Activated CD4-positive, alpha-beta T cell treated with anti-CD3 and anti-CD28 coated beads, Interleukin-2, amount 10 ng/mL, durations not matched to agents 24 days and 14 days (primary cell): Measurements from ENCODE around the gene PLSCR3. TPM values are rescaled to one million over a fixed set of nuclear protein-coding genes. Genes with fewer than 3 reads are reported as not detected.

Experiments used
- DNase-seq: peaks from one replicate; pipeline ENCODE4 v3.0.0; 2022
- H3K27ac Mint-ChIP-seq: one replicate; pipeline ENCODE4 v1.8.0; 2022; ENCODE audit warnings: mild to moderate bottlenecking, mixed read lengths
- H3K27me3 Mint-ChIP-seq: one replicate; pipeline ENCODE4 v1.8.0; 2022; ENCODE audit warnings: mixed read lengths
- H3K36me3 Mint-ChIP-seq: one replicate; pipeline ENCODE4 v1.8.0; 2022; ENCODE audit warnings: low read depth, mild to moderate bottlenecking, mixed read lengths
- H3K4me1 Mint-ChIP-seq: one replicate; pipeline ENCODE4 v1.8.0; 2021; ENCODE audit warnings: mixed read lengths
- H3K4me3 Mint-ChIP-seq: one replicate; pipeline ENCODE4 v1.8.0; 2022; ENCODE audit warnings: mild to moderate bottlenecking, moderate library complexity, mixed read lengths
- H3K9me3 Mint-ChIP-seq: one replicate; pipeline ENCODE4 v1.8.0; 2021; ENCODE audit warnings: mixed read lengths
- intact Hi-C: fragments of 100-400 bp; cut with micrococcal nuclease; formaldehyde crosslinking; loops from one replicate; pipeline ENCODE4 v1.15.1; 2023
- total RNA-seq: library from RNA; stranded (reverse); gene quantifications from 2 replicates; pipeline ENCODE4 v1.2.3, GENCODE V29; 2022

PLSCR3 gene
- total RNA-seq, 1 donor from 2014 or later = 79.8 TPM

GRCh38 chr17:7418472-7419152 lies 24.3 kb upstream of the PLSCR3 start:
- no peaks in the 10 kb centered on the region for H3K27me3 Mint-ChIP-seq
- no peaks in the 10 kb centered on the region for H3K9me3 Mint-ChIP-seq
- intact Hi-C loops = no loop called here
- DNase-seq = no peak
- no peak overlapping the region for H3K4me3 Mint-ChIP-seq
- no peaks in the 10 kb centered on the region for H3K36me3 Mint-ChIP-seq
- no peaks in the 10 kb centered on the region for H3K4me1 Mint-ChIP-seq
- no peak overlapping the region for H3K27ac Mint-ChIP-seq

DNA sequence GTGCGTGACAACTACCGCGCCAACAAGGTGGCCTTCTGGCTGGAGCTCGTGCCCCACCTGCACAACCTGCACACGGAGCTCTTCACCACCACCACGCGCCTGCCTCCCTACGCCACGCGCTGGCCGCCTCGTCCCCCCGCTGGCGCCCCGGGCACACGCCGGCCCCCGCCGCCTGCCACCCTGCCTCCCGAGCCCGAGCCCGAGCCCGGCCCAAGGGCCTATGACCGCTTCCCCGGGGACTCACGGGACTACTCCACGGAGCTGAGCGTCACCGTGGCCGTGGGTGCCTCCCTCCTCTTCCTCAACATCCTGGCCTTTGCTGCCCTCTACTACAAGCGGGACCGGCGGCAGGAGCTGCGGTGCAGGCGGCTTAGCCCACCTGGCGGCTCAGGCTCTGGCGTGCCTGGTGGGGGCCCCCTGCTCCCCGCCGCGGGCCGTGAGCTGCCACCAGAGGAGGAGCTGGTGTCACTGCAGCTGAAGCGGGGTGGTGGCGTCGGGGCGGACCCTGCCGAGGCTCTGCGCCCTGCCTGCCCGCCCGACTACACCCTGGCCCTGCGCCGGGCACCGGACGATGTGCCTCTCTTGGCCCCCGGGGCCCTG lies 22.8 kb upstream of the PLSCR3 start:
- H3K4me3 Mint-ChIP-seq = no peak overlapping the region
- no peak for DNase-seq
- intact Hi-C loops = no loop called here

DNA sequence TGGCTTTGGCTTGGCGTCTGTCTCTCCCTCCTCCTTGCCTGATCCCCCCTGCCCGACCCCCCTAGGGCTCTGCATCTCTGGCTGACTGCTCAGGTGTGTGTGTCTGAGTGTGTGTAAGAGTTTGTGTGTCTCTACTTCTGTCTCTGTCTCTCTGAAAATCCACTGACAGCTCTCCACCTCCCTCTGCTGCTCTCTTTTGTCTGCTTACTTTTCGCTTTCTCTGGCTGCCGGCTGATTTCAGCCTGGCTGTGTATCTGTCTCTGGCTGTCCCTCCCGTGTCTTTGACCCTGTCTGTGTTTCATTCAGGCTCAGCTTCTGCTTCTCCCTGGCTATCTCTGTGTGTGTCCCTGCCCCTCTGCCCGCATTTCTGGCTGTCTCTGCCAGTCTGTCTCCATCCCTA lies 22.0 kb upstream of the PLSCR3 start:
- no peak overlapping the region for H3K4me3 Mint-ChIP-seq
- no peaks in the 10 kb centered on the region for H3K36me3 Mint-ChIP-seq
- H3K27me3 Mint-ChIP-seq = no peaks in the 10 kb centered on the region
- no peak overlapping the region for H3K27ac Mint-ChIP-seq
- peak; percentile 66 for DNase-seq
- no peaks in the 10 kb centered on the region for H3K4me1 Mint-ChIP-seq
- no peaks in the 10 kb centered on the region for H3K9me3 Mint-ChIP-seq
- intact Hi-C loops = no loop called here

More for the DNA sequence above, 22.8 kb upstream of the PLSCR3 start:
- H3K27ac Mint-ChIP-seq = no peak overlapping the region
- H3K4me1 Mint-ChIP-seq = no peaks in the 10 kb centered on the region
- no peaks in the 10 kb centered on the region for H3K27me3 Mint-ChIP-seq
- no peaks in the 10 kb centered on the region for H3K9me3 Mint-ChIP-seq
- H3K36me3 Mint-ChIP-seq = no peaks in the 10 kb centered on the region

- no peak overlapping the region for H3K4me3 Mint-ChIP-seq
- H3K36me3 Mint-ChIP-seq = no peaks in the 10 kb centered on the region
- intact Hi-C loops = no loop called here
- no peaks in the 10 kb centered on the region for H3K27me3 Mint-ChIP-seq
- DNase-seq = no peak
- H3K9me3 Mint-ChIP-seq = no peaks in the 10 kb centered on the region
- no peak overlapping the region for H3K27ac Mint-ChIP-seq
- no peaks in the 10 kb centered on the region for H3K4me1 Mint-ChIP-seq
These were observed 21.5 kb upstream of the PLSCR3 start for GRCh38 chr17:7415784-7416183.

GRCh38 chr17:7414837-7415236 lies 20.5 kb upstream of the PLSCR3 start:
- Mint-ChIP-seq H3K4me1 (no peaks in the 10 kb centered on the region), H3K27ac (no peak overlapping the region), H3K9me3 (no peaks in the 10 kb centered on the region), H3K4me3 (no peak overlapping the region), H3K27me3 (peaks cover 4% of the 10 kb centered on the region), H3K36me3 (no peaks in the 10 kb centered on the region)
- DNase-seq = no peak
- intact Hi-C loops = no loop called here

- Mint-ChIP-seq H3K4me1 (no peaks in the 10 kb centered on the region), H3K9me3 (no peaks in the 10 kb centered on the region), H3K27ac (no peak overlapping the region)
These were observed 19.1 kb upstream of the PLSCR3 start for GRCh38 chr17:7413346-7413985.

DNA sequence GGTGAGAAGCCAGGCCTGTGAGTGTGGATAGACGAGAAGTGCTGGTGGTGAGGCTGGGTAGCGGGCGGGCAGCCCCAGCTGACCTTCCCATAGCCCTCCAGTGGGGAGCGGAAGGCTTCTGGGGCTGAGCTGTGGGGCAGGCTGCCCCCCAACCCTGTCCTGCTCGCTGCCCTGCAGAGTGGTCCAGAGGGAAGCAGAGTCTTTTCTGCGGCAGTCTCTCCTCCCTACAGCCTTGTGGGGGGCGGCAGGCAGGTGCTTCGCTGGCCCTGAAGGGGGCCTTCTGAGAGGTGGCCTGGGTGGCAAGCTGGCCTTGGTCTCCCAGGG lies 17.1 kb upstream of the PLSCR3 start:
- H3K27ac Mint-ChIP-seq = no peak overlapping the region
- intact Hi-C loops = no loop called here
- H3K27me3 Mint-ChIP-seq = peaks cover 21% of the 10 kb centered on the region
- no peaks in the 10 kb centered on the region for H3K9me3 Mint-ChIP-seq
- no peak overlapping the region for H3K4me3 Mint-ChIP-seq
- peaks cover 2% of the 10 kb centered on the region for H3K36me3 Mint-ChIP-seq
- H3K4me1 Mint-ChIP-seq = peaks cover 2% of the 10 kb centered on the region
- DNase-seq = no peak

More at GRCh38 chr17:7413346-7413985, 19.1 kb upstream of the PLSCR3 start:
- DNase-seq = no peak
- intact Hi-C loops = no loop called here
- peaks cover 2% of the 10 kb centered on the region for H3K36me3 Mint-ChIP-seq
- H3K4me3 Mint-ChIP-seq = no peak overlapping the region
- peaks cover 12% of the 10 kb centered on the region for H3K27me3 Mint-ChIP-seq

DNA sequence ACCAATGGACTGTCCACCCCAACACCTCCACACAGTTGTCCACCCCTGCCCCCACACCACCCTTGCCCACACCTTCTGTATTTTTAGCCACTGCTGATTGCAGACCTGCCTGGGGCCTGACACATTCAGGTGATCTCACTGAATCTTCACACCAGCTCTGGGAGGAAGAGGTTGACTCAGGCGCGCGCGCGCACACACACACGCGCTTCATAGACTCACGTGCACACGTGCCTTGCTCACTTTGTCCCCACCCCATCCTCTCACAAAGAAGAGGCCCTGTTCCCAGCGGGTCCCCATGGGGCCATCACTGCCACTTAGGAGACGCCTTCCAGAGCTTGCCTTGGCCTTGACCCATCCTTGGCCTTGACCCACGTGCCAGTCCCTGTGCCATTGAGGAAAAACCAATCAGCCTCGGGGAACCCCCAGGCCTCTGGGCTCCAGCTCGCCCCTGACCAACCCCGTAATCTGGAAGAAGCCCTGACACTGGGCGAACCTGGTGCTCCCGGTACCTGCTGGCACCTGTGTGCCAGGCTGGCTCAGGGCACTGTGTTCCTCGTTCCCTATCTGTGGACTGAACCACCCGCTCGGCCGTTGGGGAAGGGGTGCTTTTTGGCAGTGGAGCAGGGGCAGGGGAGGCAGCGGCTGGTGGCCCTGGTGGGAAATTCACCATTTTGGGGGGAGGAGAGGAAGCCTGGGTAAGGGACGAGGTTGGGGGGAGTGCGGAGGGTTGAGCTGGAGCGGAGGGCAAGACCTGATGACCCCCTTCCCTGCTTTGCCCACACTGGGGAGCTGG lies 16.5 kb upstream of the PLSCR3 start:
- H3K9me3 Mint-ChIP-seq = no peaks in the 10 kb centered on the region
- no peak overlapping the region for H3K4me3 Mint-ChIP-seq
- no peak overlapping the region for H3K27ac Mint-ChIP-seq
- peaks cover 26% of the 10 kb centered on the region for H3K27me3 Mint-ChIP-seq
- peaks cover 2% of the 10 kb centered on the region for H3K36me3 Mint-ChIP-seq
- no peak for DNase-seq
- H3K4me1 Mint-ChIP-seq = peaks cover 6% of the 10 kb centered on the region
- intact Hi-C loops = no loop called here

GRCh38 chr17:7409716-7410115 lies 15.4 kb upstream of the PLSCR3 start:
- no peaks in the 10 kb centered on the region for H3K9me3 Mint-ChIP-seq
- peak overlapping the region; percentile 6 for H3K27ac Mint-ChIP-seq
- H3K36me3 Mint-ChIP-seq = peaks cover 2% of the 10 kb centered on the region
- no peak overlapping the region for H3K4me3 Mint-ChIP-seq
- no peak for DNase-seq
- peaks cover 10% of the 10 kb centered on the region for H3K4me1 Mint-ChIP-seq
- intact Hi-C loops = no loop called here
- H3K27me3 Mint-ChIP-seq = peaks cover 32% of the 10 kb centered on the region

DNA sequence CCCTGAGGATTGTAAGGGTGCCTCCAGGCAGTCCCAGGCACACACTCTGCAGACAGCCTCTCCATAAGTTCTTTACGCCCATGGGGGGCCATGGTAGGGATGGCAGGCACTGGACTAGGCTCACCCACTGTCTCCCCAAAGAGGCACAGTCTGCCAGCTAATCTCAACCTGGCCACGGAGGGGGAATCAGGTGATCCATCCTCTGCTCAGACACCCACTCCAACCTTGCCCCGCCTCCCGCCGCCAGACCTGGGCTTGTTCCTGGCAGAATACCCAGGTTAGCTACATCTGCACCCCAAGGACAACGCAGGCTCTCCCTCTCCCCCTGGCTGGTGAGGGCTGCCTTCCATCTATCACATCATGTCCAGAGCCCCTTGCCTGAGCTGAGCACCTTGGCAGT lies 14.5 kb upstream of the PLSCR3 start:
- H3K4me1 Mint-ChIP-seq = peaks cover 10% of the 10 kb centered on the region
- intact Hi-C loops = no loop called here
- no peak overlapping the region for H3K4me3 Mint-ChIP-seq
- DNase-seq = no peak
- no peak overlapping the region for H3K27ac Mint-ChIP-seq
- peaks cover 2% of the 10 kb centered on the region for H3K36me3 Mint-ChIP-seq
- no peaks in the 10 kb centered on the region for H3K9me3 Mint-ChIP-seq
- H3K27me3 Mint-ChIP-seq = peaks cover 32% of the 10 kb centered on the region

- DNase-seq = no peak
- Mint-ChIP-seq H3K36me3 (peaks cover 2% of the 10 kb centered on the region), H3K27ac (no peak overlapping the region), H3K4me1 (peaks cover 12% of the 10 kb centered on the region), H3K4me3 (no peak overlapping the region), H3K27me3 (peaks cover 32% of the 10 kb centered on the region), H3K9me3 (no peaks in the 10 kb centered on the region)
- intact Hi-C loops = no loop called here
These were observed 14.0 kb upstream of the PLSCR3 start for GRCh38 chr17:7408252-7408727.

- H3K27me3 Mint-ChIP-seq = peaks cover 32% of the 10 kb centered on the region
- DNase-seq = no peak
- peaks cover 18% of the 10 kb centered on the region for H3K4me1 Mint-ChIP-seq
- H3K36me3 Mint-ChIP-seq = peaks cover 2% of the 10 kb centered on the region
- peak within 1 kb of the TSS; percentile 45 for H3K4me3 Mint-ChIP-seq
- H3K27ac Mint-ChIP-seq = no peak within 1 kb of the TSS
- intact Hi-C loops = no loop called here
- H3K9me3 Mint-ChIP-seq = no peaks in the 10 kb centered on the region
These were observed 13.3 kb upstream of the PLSCR3 start, which contains the start of gene NLGN2 for GRCh38 chr17:7407485-7408251. NLGN2 (plus strand) TSS chr17:7407845; CDS start chr17:7408256, 411 bp downstream.

DNA sequence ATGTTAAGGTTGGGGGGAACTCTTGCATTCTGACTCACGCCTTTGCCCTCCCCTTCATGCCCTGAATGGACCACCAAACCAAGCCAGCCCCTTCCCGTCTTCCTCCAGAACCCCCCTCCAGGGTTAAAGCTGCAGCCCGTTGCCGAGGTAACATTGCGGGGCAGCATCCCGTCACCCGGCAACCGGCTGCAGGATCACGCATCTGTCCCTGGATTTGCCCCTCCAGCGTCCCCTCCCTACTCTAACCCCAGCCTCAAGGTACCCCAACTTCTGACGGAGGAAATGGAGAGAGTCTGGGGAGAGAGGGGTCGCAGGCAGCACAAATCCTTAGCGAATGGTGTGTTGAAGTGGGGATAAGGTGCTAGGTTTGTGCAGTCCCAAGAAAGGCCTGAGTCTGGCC lies 12.8 kb upstream of the PLSCR3 start:
- peaks cover 2% of the 10 kb centered on the region for H3K36me3 Mint-ChIP-seq
- H3K27ac Mint-ChIP-seq = no peak overlapping the region
- H3K4me1 Mint-ChIP-seq = peaks cover 18% of the 10 kb centered on the region
- H3K9me3 Mint-ChIP-seq = no peaks in the 10 kb centered on the region
- H3K27me3 Mint-ChIP-seq = peaks cover 32% of the 10 kb centered on the region
- intact Hi-C loops = no loop called here
- no peak for DNase-seq
- peak overlapping the region; percentile 45 for H3K4me3 Mint-ChIP-seq
